H9 (cell line): Measurements from ENCODE around the gene RPS14. TPM values are rescaled to one million over a fixed set of nuclear protein-coding genes. Genes with fewer than 3 reads are reported as not detected.

Source experiments
- DNase-seq: peaks from one replicate; pipeline ENCODE4 v3.0.0-alpha.2; 2017
- H2AFZ ChIP-seq: one replicate; pipeline ENCODE4 v1.6.1; 2013; ENCODE audit warnings: mild to moderate bottlenecking, low read length, control low read depth, moderate library complexity
- H2AK5ac ChIP-seq: 2 replicates; pipeline ENCODE4 v1.6.1; 2013; ENCODE audit warnings: low read length, control low read depth, mixed read lengths; ENCODE audit not compliant: insufficient read length
- H2BK120ac ChIP-seq: one replicate; pipeline ENCODE4 v1.6.1; 2013; ENCODE audit warnings: low read depth, mild to moderate bottlenecking, low read length, control low read depth, inconsistent platforms; ENCODE audit not compliant: poor library complexity, severe bottlenecking
- H2BK12ac ChIP-seq: 2 replicates; pipeline ENCODE4 v1.6.1; 2013; ENCODE audit warnings: low read length, control low read depth, mixed read lengths, low read depth; ENCODE audit not compliant: insufficient read length
- H2BK15ac ChIP-seq: 2 replicates; pipeline ENCODE4 v1.6.1; 2013; ENCODE audit warnings: low read depth, low read length, control low read depth
- H2BK20ac ChIP-seq: one replicate; pipeline ENCODE4 v1.6.1; 2013; ENCODE audit warnings: low read depth, mild to moderate bottlenecking, low read length, control low read depth, inconsistent platforms; ENCODE audit not compliant: poor library complexity, severe bottlenecking
- H2BK5ac ChIP-seq: 2 replicates; pipeline ENCODE4 v1.6.1; 2013; ENCODE audit warnings: low read length, control low read depth, mixed read lengths; ENCODE audit not compliant: insufficient read length
- H3K14ac ChIP-seq: 2 replicates; pipeline ENCODE4 v1.6.1; 2013; ENCODE audit warnings: low read length, control low read depth; ENCODE audit not compliant: insufficient read depth
- H3K18ac ChIP-seq: 2 replicates; pipeline ENCODE4 v1.6.1; 2013; ENCODE audit warnings: low read depth, mild to moderate bottlenecking, mixed read lengths, low read length, control low read depth; ENCODE audit not compliant: insufficient read length
- H3K23ac ChIP-seq: 2 replicates; pipeline ENCODE4 v1.6.1; 2013; ENCODE audit warnings: low read length, control low read depth, mixed read lengths, low read depth; ENCODE audit not compliant: insufficient read length
- H3K23me2 ChIP-seq: 2 replicates; pipeline ENCODE4 v1.6.1; 2013; ENCODE audit warnings: low read depth, mild to moderate bottlenecking, mixed read lengths, low read length, control low read depth; ENCODE audit not compliant: insufficient read length, poor library complexity, severe bottlenecking
- H3K27ac ChIP-seq: 2 replicates; pipeline ENCODE4 v1.5.1; 2013; ENCODE audit warnings: low read length, control low read depth, mixed read lengths, low read depth; ENCODE audit not compliant: insufficient read length
- H3K27me3 ChIP-seq: 2 replicates; pipeline ENCODE4 v1.6.1; 2013; ENCODE audit warnings: low read length, control low read depth, inconsistent platforms; ENCODE audit not compliant: insufficient read depth
- H3K4ac ChIP-seq: 2 replicates; pipeline ENCODE4 v1.6.1; 2013; ENCODE audit warnings: low read depth, mild to moderate bottlenecking, control low read depth, inconsistent platforms, low read length, moderate library complexity
- H3K4me1 ChIP-seq: 2 replicates; pipeline ENCODE4 v1.6.1; 2013; ENCODE audit warnings: low read length, control low read depth, inconsistent platforms; ENCODE audit not compliant: insufficient read depth
- H3K4me2 ChIP-seq: 2 replicates; pipeline ENCODE4 v1.6.1; 2013; ENCODE audit warnings: low read length, control low read depth, mixed read lengths; ENCODE audit not compliant: insufficient read length, insufficient read depth
- H3K56ac ChIP-seq: 2 replicates; pipeline ENCODE4 v1.6.1; 2013; ENCODE audit warnings: low read depth, mild to moderate bottlenecking, mixed read lengths, low read length, control low read depth; ENCODE audit not compliant: insufficient read length
- H3K79me1 ChIP-seq: 2 replicates; pipeline ENCODE4 v1.6.1; 2013; ENCODE audit warnings: low read depth, mild to moderate bottlenecking, moderate library complexity, low read length, control low read depth, inconsistent platforms; ENCODE audit not compliant: insufficient read depth, poor library complexity, severe bottlenecking
- H3K79me2 ChIP-seq: 2 replicates; pipeline ENCODE4 v1.6.1; 2013; ENCODE audit warnings: low read length, control low read depth, inconsistent platforms; ENCODE audit not compliant: insufficient read depth
- H3K9ac ChIP-seq: 2 replicates; pipeline ENCODE4 v1.6.1; 2013; ENCODE audit warnings: low read length, control low read depth, mixed read lengths; ENCODE audit not compliant: insufficient read length; ENCODE audit errors: extremely low read depth
- H3K9me3 ChIP-seq: one replicate; pipeline ENCODE4 v1.6.1; 2013; ENCODE audit warnings: low read depth, low read length, inconsistent platforms; ENCODE audit not compliant: control insufficient read depth
- H3T11ph ChIP-seq: one replicate; pipeline ENCODE4 v1.6.1; 2013; ENCODE audit warnings: mild to moderate bottlenecking, low read length, control low read depth, inconsistent platforms
- H4K20me1 ChIP-seq: one replicate; pipeline ENCODE4 v1.6.1; 2013; ENCODE audit not compliant: control insufficient read depth, insufficient read length, insufficient read depth
- H4K5ac ChIP-seq: 2 replicates; pipeline ENCODE4 v1.6.1; 2013; ENCODE audit warnings: low read depth, mild to moderate bottlenecking, mixed read lengths, low read length, control low read depth; ENCODE audit not compliant: insufficient read length
- H4K8ac ChIP-seq: replicated peaks from 2 replicates; pipeline ENCODE4 v1.6.1; 2013; ENCODE audit warnings: low read length, control low read depth, mixed read lengths, low read depth; ENCODE audit not compliant: insufficient read length
- H4K91ac ChIP-seq: 2 replicates; pipeline ENCODE4 v1.6.1; 2013; ENCODE audit warnings: low read depth, mild to moderate bottlenecking, moderate library complexity, mixed read lengths, low read length, control low read depth; ENCODE audit not compliant: insufficient read length
- H3K27ac Mint-ChIP-seq, 3 experiments: 2 replicates in 2 of 3; 3 replicates in 1 of 3; pipeline ENCODE4 v1.8.0; 2020 to 2021; ENCODE audit warnings: mixed read lengths in 3 of 3, mild to moderate bottlenecking in 1 of 3, moderate library complexity in 1 of 3
- H3K27me3 Mint-ChIP-seq: 2 replicates; pipeline ENCODE4 v1.8.0; 2021; ENCODE audit warnings: low read depth, mild to moderate bottlenecking, moderate library complexity, mixed read lengths
- H3K36me3 Mint-ChIP-seq, 3 experiments: 2 replicates in 2 of 3; 3 replicates in 1 of 3; pipeline ENCODE4 v1.8.0; 2020 to 2021; ENCODE audit warnings: low read depth in 3 of 3, mixed read lengths in 3 of 3; ENCODE audit not compliant: insufficient read depth in 1 of 3
- H3K4me1 Mint-ChIP-seq, 2 experiments: 2 replicates each; pipeline ENCODE4 v1.8.0; 2020; ENCODE audit warnings: mixed read lengths in 2 of 2
- H3K4me3 Mint-ChIP-seq, 2 experiments: 2 replicates in 1 of 2; 3 replicates in 1 of 2; pipeline ENCODE4 v1.8.0; 2020 to 2021; ENCODE audit warnings: mild to moderate bottlenecking in 2 of 2, mixed read lengths in 2 of 2, moderate library complexity in 1 of 2
- H3K9me3 Mint-ChIP-seq, 2 experiments: 2 replicates in 1 of 2; 3 replicates in 1 of 2; pipeline ENCODE4 v1.8.0; 2020; ENCODE audit warnings: mild to moderate bottlenecking in 2 of 2, mixed read lengths in 2 of 2, moderate library complexity in 1 of 2
- CTCF ChIP-seq: fragments of 200-600 bp; sonication (generic); conservative IDR thresholded peaks from 3 replicates; pipeline ENCODE4 v1.8.0; 2021; ENCODE audit warnings: antibody characterized with exemption, mild to moderate bottlenecking
- WGBS: extraction: QIAGEN DNeasy Blood & Tissue Kit; methylation state at CpG from one replicate; pipeline ENCODE4 v1.1.7; 2013; ENCODE audit warnings: missing lambda C conversion rate, low lambda C conversion rate, mixed read lengths; ENCODE audit not compliant: insufficient read length; ENCODE audit errors: extremely low coverage; 5-methylcytosine and 5-hydroxymethylcytosine counted together
- total RNA-seq: library from RNA; stranded (reverse); gene quantifications from 2 replicates; pipeline ENCODE4 v1.2.1, GENCODE V29; 2021

The RPS14 gene
- total RNA-seq, 1 experiment from 2014 or later = 2,533 TPM

GRCh38 chr5:150401376-150402228 lies 47.9 kb downstream of the RPS14 start:
- no peak overlapping the region for H3T11ph ChIP-seq
- no peak overlapping the region for H4K5ac ChIP-seq
- no peak overlapping the region for H2AFZ ChIP-seq
- H3K9ac ChIP-seq = no peak overlapping the region
- peaks cover 36 to 60% (median 50%) of the 10 kb centered on the region in 3 experiments for H3K36me3 Mint-ChIP-seq
- H2BK120ac ChIP-seq = no peak overlapping the region
- no peak for DNase-seq
- no peak overlapping the region for H2BK15ac ChIP-seq
- H4K8ac ChIP-seq = no peak overlapping the region
- no peak overlapping the region for H4K91ac ChIP-seq
- no peak overlapping the region for H2BK5ac ChIP-seq
- peaks cover 2% of the 10 kb centered on the region for H4K20me1 ChIP-seq
- H3K79me2 ChIP-seq = no peaks in the 10 kb centered on the region
- H3K27ac ChIP-seq = no peak overlapping the region
- no peaks in the 10 kb centered on the region for H3K23me2 ChIP-seq
- no peak overlapping the region for H3K18ac ChIP-seq
- H3K27me3 Mint-ChIP-seq = no peaks in the 10 kb centered on the region
- H3K4me3 Mint-ChIP-seq = no peak overlapping the region
- no peaks in the 10 kb centered on the region for H3K4me1 ChIP-seq
- no peak overlapping the region; the same call in 1 of the 2 replicates for H3K14ac ChIP-seq
- WGBS = no CpG with 5 or more reads among the region's 11 CpGs
- no peaks in the 10 kb centered on the region for H3K9me3 ChIP-seq
- no peaks in the 10 kb centered on the region for H3K79me1 ChIP-seq
- no peak overlapping the region for H3K4ac ChIP-seq
- H3K23ac ChIP-seq = no peak overlapping the region
- no peaks in the 10 kb centered on the region; a peak in 1 of 5 replicates for H3K9me3 Mint-ChIP-seq
- no peaks in the 10 kb centered on the region for H3K27me3 ChIP-seq
- no peak overlapping the region for H2BK20ac ChIP-seq
- TF ChIP-seq CTCF = no peak
- no peak overlapping the region for H3K4me2 ChIP-seq
- no peak overlapping the region for H3K56ac ChIP-seq
- H2AK5ac ChIP-seq = no peak overlapping the region
- no peaks in the 10 kb centered on the region for H3K4me1 Mint-ChIP-seq
- H3K27ac Mint-ChIP-seq = peak overlapping the region; percentile 48 to 91 (median 63); a peak in 4 of 7 replicates
- no peak overlapping the region for H2BK12ac ChIP-seq
